ENCODE data around the gene CELF2.
A peak's percentile ranks its signal among the peaks of the same experiment; 100 is the strongest.
"Not testable (repeated sequence)": the region's sequence is repeated elsewhere in the genome, so short reads cannot be mapped to it uniquely, and the experiment has no call there.

The CELF2 gene

GRCh38 chr10:11177926-11178471 is 160.3 kb downstream of the CELF2 start:
- DNase-seq = no peak

- DNase-seq = peak; percentile 87
Measured at GRCh38 chr10:11178606-11179515, 161.2 kb downstream of the CELF2 start.

- DNase-seq = no peak
Measured at GRCh38 chr10:11179516-11180105, 161.9 kb downstream of the CELF2 start.

GRCh38 chr10:11180228-11180627 is 162.6 kb downstream of the CELF2 start:
- peak; percentile 71 for DNase-seq

- no peak for DNase-seq
Measured at GRCh38 chr10:11181978-11182377, 164.3 kb downstream of the CELF2 start.

- DNase-seq = no peak
Measured at GRCh38 chr10:11183015-11183414, 165.3 kb downstream of the CELF2 start.

GRCh38 chr10:11184093-11184492 is 166.4 kb downstream of the CELF2 start:
- no peak for DNase-seq

- not testable (repeated sequence) for DNase-seq
Measured at GRCh38 chr10:11185128-11185665, 167.5 kb downstream of the CELF2 start.

- no peak for DNase-seq
Measured at GRCh38 chr10:11186374-11186773, 168.7 kb downstream of the CELF2 start.

- DNase-seq = no peak
Measured at GRCh38 chr10:11189582-11190376, 172.1 kb downstream of the CELF2 start.

GRCh38 chr10:11191190-11191589 is 173.5 kb downstream of the CELF2 start:
- DNase-seq = no peak

GRCh38 chr10:11191678-11192077 is 174.0 kb downstream of the CELF2 start:
- no peak for DNase-seq

GRCh38 chr10:11192304-11193000 is 174.8 kb downstream of the CELF2 start:
- no peak for DNase-seq

- DNase-seq = no peak
Measured at GRCh38 chr10:11193001-11193551, 175.4 kb downstream of the CELF2 start.

GRCh38 chr10:11194859-11195586 is 177.4 kb downstream of the CELF2 start:
- no peak for DNase-seq

- no peak for DNase-seq
Measured at GRCh38 chr10:11195623-11196022, 178.0 kb downstream of the CELF2 start.

- no peak for DNase-seq
Measured at GRCh38 chr10:11197266-11197712, 179.6 kb downstream of the CELF2 start.

GRCh38 chr10:11197878-11198277 is 180.2 kb downstream of the CELF2 start:
- DNase-seq = no peak

- no peak for DNase-seq
Measured at GRCh38 chr10:11201911-11202310, 184.2 kb downstream of the CELF2 start.

GRCh38 chr10:11204351-11204942 is 186.8 kb downstream of the CELF2 start:
- DNase-seq = no peak
